Upper lobe of left lung (tissue), 6 donors: Measurements from ENCODE around the gene ACTR2. TPM values are rescaled to one million over a fixed set of nuclear protein-coding genes. Genes with fewer than 3 reads are reported as not detected.

ENCODE experiments used
- ATAC-seq, 2 donors: fragments of 200-7000 bp; cut with Tn5 transposase; one replicate each; pipeline ENCODE4 v1.9.1; 2022; ENCODE audit warnings: mild to moderate bottlenecking in 2 of 2, moderate library complexity in 2 of 2; ENCODE audit not compliant: low FRiP score in 2 of 2
- DNase-seq, 2 donors: peaks; one replicate each; pipeline ENCODE4 v3.0.0-alpha.2; 2019 to 2020
- H3K27ac ChIP-seq, 4 donors: fragments of 200-600 bp; sonication (generic); one replicate each; pipeline ENCODE4 v1.5.1; 2016 to 2019
- H3K27me3 ChIP-seq, 4 donors: fragments of 200-600 bp; sonication (generic); one replicate each; pipeline ENCODE4 v1.5.1; 2017 to 2019
- H3K36me3 ChIP-seq, 4 donors: fragments of 200-600 bp; sonication (generic); one replicate each; pipeline ENCODE4 v1.5.1; 2016 to 2019
- H3K4me1 ChIP-seq, 4 donors: fragments of 200-600 bp; sonication (generic); one replicate each; pipeline ENCODE4 v1.5.1; 2018 to 2019
- H3K4me3 ChIP-seq, 4 donors: fragments of 200-600 bp; sonication (generic); one replicate each; pipeline ENCODE4 v1.5.1; 2017 to 2019; ENCODE audit warnings: mild to moderate bottlenecking in 2 of 4, moderate library complexity in 1 of 4
- H3K9me3 ChIP-seq, 4 donors: fragments of 200-600 bp; sonication (generic); one replicate each; pipeline ENCODE4 v1.5.1; 2018 to 2019
- POLR2AphosphoS5 ChIP-seq, 2 donors: sonication (generic); formaldehyde crosslinking; IDR thresholded peaks; one replicate each; pipeline ENCODE4 v1.5.1; 2017; ENCODE audit warnings: antibody characterized with exemption in 2 of 2
- WGBS, 2 donors: methylation state at CpG; one replicate each; pipeline ENCODE4 v1.1.5; 2017 to 2018; 5-methylcytosine and 5-hydroxymethylcytosine counted together
- total RNA-seq, 6 donors: library from RNA; depleted of rRNA in 4 of 6; stranded (reverse); fragments of >200 nt in 4 of 6; gene quantifications; one replicate each; pipeline versions ENCODE4 v1.1.0 to v1.2.1, GENCODE V29; 2016 to 2021
- TF ChIP-seq, protein P1 (sequence below), 6 experiments: fragments of 450-650 bp in 4 of 6; fragments of 200-600 bp in 2 of 6; sonication (generic) in 2 of 6; IDR thresholded peaks; one replicate each; pipeline ENCODE4 v1.5.1; 2016 to 2019; ENCODE audit warnings: antibody characterized with exemption in 6 of 6
- donor health status: DM: no; HTN: no; CAD: no; lungs with moderate emphysema.
- donor health status: DM: no; HTN: yes; CAD: no; lungs with severe emphysema.

ACTR2 gene
- total RNA-seq, 6 donors from 2014 or later = 39.6 to 266 (median 114) TPM

DNA sequence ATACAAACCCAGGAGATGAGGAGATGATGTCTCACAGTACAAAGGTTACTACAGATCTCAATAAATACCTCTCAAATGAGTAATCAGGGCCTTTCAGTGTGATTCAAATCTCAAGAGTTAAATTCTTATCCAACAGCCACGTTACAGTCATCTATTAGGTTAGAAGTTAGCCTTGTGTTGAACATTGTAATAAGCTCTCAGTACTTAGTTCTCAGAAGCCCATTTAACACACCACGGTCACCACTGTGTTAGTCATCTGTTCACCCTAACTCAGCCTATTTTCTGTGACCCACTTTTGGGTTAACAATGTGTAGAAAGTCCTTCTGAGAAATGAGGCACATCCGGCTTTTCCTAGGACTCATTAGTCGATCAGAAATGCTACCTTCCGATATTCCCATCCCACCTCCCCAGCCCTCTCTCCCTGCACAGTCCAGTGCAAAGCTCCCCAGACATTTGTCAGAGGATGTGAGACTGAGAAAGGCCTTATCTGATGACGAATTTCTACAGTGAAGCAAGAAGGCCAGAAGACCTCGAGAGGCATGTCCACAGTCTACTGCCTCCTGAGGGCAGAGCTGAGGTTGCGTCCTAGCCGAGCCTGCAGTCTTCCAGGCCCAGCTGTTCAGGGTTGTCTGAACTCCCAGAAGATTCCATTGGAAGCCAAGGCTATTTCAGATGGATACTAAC lies 92.6 kb downstream of the ACTR2 start:
- Histone ChIP-seq H3K9me3 (no peaks in the 10 kb centered on the region), H3K36me3 (peaks cover 0 to 9% (median 0%) of the 10 kb centered on the region in 4 donors), H3K27ac (peak overlapping the region in 1 of 4 donors; percentile 36), H3K4me3 (no peak overlapping the region), H3K4me1 (peaks cover 0 to 7% (median 0%) of the 10 kb centered on the region in 4 donors), H3K27me3 (no peaks in the 10 kb centered on the region)
- no peak for TF ChIP-seq POLR2AphosphoS5 (IDR thresholded peaks at IDR 0.05)
- TF ChIP-seq, protein P1, sequence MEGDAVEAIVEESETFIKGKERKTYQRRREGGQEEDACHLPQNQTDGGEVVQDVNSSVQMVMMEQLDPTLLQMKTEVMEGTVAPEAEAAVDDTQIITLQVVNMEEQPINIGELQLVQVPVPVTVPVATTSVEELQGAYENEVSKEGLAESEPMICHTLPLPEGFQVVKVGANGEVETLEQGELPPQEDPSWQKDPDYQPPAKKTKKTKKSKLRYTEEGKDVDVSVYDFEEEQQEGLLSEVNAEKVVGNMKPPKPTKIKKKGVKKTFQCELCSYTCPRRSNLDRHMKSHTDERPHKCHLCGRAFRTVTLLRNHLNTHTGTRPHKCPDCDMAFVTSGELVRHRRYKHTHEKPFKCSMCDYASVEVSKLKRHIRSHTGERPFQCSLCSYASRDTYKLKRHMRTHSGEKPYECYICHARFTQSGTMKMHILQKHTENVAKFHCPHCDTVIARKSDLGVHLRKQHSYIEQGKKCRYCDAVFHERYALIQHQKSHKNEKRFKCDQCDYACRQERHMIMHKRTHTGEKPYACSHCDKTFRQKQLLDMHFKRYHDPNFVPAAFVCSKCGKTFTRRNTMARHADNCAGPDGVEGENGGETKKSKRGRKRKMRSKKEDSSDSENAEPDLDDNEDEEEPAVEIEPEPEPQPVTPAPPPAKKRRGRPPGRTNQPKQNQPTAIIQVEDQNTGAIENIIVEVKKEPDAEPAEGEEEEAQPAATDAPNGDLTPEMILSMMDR (IDR thresholded peaks at IDR 0.05) = peak in 1 of 6 experiments; percentile 18
- 80 to 84% methylated on average over 9 of the region's 9 CpGs for WGBS, 2 donors
- ATAC-seq (peak; percentile 27 to 81), DNase-seq (no peak)

Other genes starting within 250 kb of the ACTR2 start
- 10 to 100 TPM in 3 of 6 donors, 1 to 10 TPM in 3; 5.2 to 15.2 (median 9.7) TPM for gene SLC1A4, start 238.4 kb upstream of the ACTR2 start, total RNA-seq
- gene CEP68, start 171.4 kb upstream of the ACTR2 start, total RNA-seq = 10 to 100 TPM in 5 of 6 donors, 1 to 10 TPM in 1; 9.4 to 24.1 (median 13.3) TPM
- gene RAB1A, start 97.7 kb upstream of the ACTR2 start, total RNA-seq = 100 to 1,000 TPM in 3 of 6 donors, 10 to 100 TPM in 3; 32.5 to 131 (median 109) TPM
- gene SPRED2, start 204.8 kb downstream of the ACTR2 start, total RNA-seq = 10 to 100 TPM; 15.7 to 53.0 (median 38.1) TPM